Measurements from ENCODE around the gene CDKN2B.

The CDKN2B gene

GRCh38 chr9:22041775-22042174, 32.7 kb upstream of the CDKN2B start:
- no peak for TF ChIP-seq CEBPB (IDR thresholded peaks at IDR 0.05)
- TF ChIP-seq ZBTB7A (IDR thresholded peaks at IDR 0.05; ENCODE audit: low read depth): no peak
- no peak for TF ChIP-seq CREB1 (IDR thresholded peaks at IDR 0.05; ENCODE audit: low read depth)
- TF ChIP-seq REST (IDR thresholded peaks at IDR 0.05; ENCODE audit: low read depth): no peak
- TF ChIP-seq NFIC (IDR thresholded peaks at IDR 0.05): peak; percentile 70
- peak; percentile 56; the same call in 1 of the 2 replicates for TF ChIP-seq TEAD4 (IDR thresholded peaks at IDR 0.05)
- TF ChIP-seq USF1 (IDR thresholded peaks at IDR 0.05): no peak
- TF ChIP-seq TCF12 (IDR thresholded peaks at IDR 0.05; ENCODE audit: low read depth): peak; percentile 79
- peak; percentile 37; the same call in 1 of the 2 replicates for TF ChIP-seq YY1 (IDR thresholded peaks at IDR 0.05; ENCODE audit: low read depth)
- TF ChIP-seq EP300 (IDR thresholded peaks at IDR 0.05; ENCODE audit: borderline replicate concordance): no peak; the same call in 1 of the 2 replicates

DNA sequence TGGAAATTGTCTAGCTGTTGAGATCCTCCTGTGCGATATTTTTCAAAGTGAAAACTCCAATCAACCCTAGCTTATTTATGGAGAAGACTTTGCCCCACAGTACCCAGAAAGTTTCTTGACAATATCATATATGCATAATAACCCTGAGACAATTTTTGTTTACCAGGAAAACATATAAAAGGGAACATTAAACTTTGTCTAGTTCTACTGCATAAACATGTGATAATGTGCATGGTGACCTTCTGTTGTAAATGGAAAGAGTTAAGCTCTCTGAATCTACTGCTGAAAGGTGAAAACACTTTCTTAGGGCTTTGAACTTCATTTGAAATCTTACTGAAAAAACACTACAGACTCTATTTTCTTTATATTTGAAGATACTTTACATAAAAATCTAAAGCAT, 32.2 kb upstream of the CDKN2B start:
- TF ChIP-seq USF1 (IDR thresholded peaks at IDR 0.05) (no peak), FOXM1 (IDR thresholded peaks at IDR 0.05; ENCODE audit: borderline replicate concordance, low read depth) (no peak), TCF12 (IDR thresholded peaks at IDR 0.05; ENCODE audit: low read depth) (no peak), TAF1 (IDR thresholded peaks at IDR 0.05; ENCODE audit: low read depth) (no peak), EGR1 (IDR thresholded peaks at IDR 0.05) (no peak), NFIC (IDR thresholded peaks at IDR 0.05) (no peak), YY1 (IDR thresholded peaks at IDR 0.05; ENCODE audit: low read depth) (no peak), CEBPB (IDR thresholded peaks at IDR 0.05) (no peak), TEAD4 (IDR thresholded peaks at IDR 0.05) (no peak), REST (IDR thresholded peaks at IDR 0.05; ENCODE audit: low read depth) (no peak), RAD21 (IDR thresholded peaks at IDR 0.05; ENCODE audit: low read depth) (no peak), EP300 (IDR thresholded peaks at IDR 0.05; ENCODE audit: borderline replicate concordance) (no peak)

DNA sequence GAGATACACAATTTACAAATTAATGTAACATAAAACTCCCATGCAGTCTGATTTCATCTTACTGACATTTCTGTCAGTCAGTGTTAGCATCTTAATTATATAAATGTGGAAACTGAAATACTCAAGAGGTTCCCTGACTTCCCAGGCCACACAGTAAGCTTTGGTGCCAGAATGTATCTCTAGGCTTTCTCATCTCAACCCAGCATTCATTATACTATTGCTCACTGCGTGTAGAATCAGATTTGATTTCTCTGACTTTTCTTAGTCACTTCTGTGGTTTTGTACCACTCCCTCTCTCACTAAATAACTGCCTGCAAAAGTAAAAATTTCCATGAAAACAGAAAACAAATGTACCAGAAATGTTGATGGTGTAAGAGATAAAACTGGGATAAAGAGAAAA, 31.7 kb upstream of the CDKN2B start:
- no peak for TF ChIP-seq EP300 (IDR thresholded peaks at IDR 0.05; ENCODE audit: borderline replicate concordance)
- no peak for TF ChIP-seq CREB1 (IDR thresholded peaks at IDR 0.05; ENCODE audit: low read depth)
- no peak for TF ChIP-seq NFIC (IDR thresholded peaks at IDR 0.05)
- TF ChIP-seq ZBTB7A (IDR thresholded peaks at IDR 0.05; ENCODE audit: low read depth): no peak
- no peak for TF ChIP-seq YY1 (IDR thresholded peaks at IDR 0.05; ENCODE audit: low read depth)
- TF ChIP-seq RAD21 (IDR thresholded peaks at IDR 0.05; ENCODE audit: low read depth): no peak
- no peak for TF ChIP-seq REST (IDR thresholded peaks at IDR 0.05; ENCODE audit: low read depth)
- TF ChIP-seq FOXM1 (IDR thresholded peaks at IDR 0.05; ENCODE audit: borderline replicate concordance, low read depth): no peak

DNA sequence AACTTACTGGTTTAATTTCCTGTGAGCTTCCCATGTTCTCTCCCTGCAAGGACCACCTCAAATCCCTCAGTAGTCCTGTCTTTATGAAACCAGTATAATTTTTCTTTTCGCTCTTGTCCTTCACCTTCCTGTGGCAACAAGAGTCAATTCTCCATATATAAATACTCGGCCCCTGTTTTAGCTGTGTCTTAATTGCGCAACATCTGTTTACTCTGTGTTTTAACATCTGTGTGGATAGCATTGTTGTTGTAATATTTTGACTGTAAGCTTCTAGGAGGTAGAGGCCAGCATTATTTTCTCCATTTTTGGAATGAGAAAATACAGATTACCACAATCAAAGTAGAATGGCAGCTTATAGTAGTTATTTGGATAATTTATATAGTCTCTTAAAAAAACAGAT, 30.2 kb upstream of the CDKN2B start:
- TF ChIP-seq CEBPB (IDR thresholded peaks at IDR 0.05) (peak; percentile 94), REST (IDR thresholded peaks at IDR 0.05; ENCODE audit: low read depth) (no peak)
